ENCODE data around the gene MARCHF5.
"Not testable (repeated sequence)": the region's sequence is repeated elsewhere in the genome, so short reads cannot be mapped to it uniquely, and the experiment has no call there.

Gene MARCHF5

DNA sequence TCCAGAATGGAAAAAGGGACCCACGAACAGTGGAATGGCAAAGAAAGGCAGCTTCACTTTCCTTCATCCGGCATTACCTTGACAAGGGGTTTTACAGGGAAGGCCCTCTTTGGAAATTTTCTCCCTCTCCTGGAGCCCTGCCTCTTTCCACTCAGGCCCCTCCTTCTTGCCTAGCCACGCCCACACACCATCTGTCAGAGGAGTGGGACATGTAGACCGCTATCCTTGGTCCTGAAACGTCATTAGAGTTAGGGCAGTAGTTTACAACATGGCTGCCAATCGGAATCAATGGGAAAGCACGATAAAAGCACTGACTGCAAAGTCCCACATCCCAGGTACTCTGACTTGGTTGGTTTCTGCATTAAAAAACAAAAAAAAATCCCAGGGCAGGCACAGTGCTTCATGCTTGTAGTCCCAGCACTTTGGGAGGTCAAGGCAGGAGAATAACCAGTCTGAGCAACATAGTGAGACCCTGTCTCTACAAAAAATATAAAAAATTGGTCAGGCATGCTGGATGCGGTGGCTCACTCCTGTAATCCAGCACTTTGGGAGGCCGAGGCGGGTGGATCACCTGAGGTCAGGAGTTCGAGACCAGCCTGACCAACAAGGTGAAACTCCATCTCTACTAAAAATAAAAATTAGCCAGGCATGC lies 96.4 kb downstream of the MARCHF5 start:
- peak; percentile 90 for DNase-seq (ENCODE audit: low read depth, low spot score)

DNA sequence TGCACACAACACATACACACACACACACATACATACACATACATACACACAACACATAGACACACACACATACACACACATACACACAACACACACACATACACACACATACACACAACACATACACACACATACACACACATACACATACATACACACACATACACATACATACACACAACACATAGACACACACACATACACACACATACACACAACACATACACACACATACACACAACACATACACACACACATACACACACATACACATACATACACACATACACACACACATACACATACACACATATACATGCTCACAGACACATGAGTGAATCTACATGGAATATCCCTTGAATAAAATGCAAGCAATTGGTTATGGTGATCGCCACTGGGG lies 102.2 kb downstream of the MARCHF5 start:
- not testable (repeated sequence) for DNase-seq (ENCODE audit: low read depth, low spot score)

DNA sequence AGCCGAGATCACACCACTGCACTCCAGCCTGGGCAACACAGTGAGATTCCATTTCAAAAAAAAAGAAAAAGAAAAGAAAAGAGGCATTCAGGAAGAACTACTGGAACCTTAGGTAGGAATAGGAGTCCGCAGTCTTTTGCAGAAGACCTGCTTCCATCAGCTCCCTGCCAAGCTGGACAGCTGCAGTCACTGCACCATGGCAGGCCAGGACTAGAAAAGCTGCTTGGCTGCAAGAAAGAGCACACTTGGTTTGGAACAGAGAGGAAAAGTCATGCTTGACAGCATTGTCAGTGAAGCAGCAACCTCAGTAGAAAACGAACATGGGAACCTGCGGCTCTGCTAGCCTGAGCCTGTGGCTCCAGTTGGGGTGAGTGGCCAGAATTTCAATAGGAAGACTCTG lies 104.3 kb downstream of the MARCHF5 start:
- no peak for DNase-seq (ENCODE audit: low read depth, low spot score)

DNA sequence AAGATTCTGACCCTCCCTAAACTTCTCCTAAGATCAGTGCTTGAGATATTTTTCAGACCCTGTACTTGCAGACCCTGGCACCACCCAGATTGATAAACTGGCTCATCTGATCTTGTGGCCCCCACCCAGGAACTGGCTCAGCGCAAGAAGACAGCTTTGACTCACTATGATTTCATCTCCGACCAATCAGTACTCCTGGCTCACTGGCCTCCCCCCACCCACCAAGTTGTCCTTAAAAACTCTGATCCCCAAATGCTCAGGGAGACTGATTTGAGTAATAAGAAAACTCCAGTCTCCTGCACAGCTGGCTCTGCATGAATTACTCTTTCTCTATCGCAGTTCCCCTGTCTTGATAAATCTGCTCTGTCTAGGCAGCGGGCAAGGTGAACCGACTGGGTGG lies 111.3 kb downstream of the MARCHF5 start:
- DNase-seq (ENCODE audit: low read depth, low spot score), result not testable (repeated sequence)

Measured in iPS DF 19.7 (cell line).